Stimulated activated CD4-positive, alpha-beta T cell treated with anti-CD3 and anti-CD28 coated beads, Interleukin-12 subunit alpha, Interleukin-12 subunit beta, amount 100 ng/mL, for 48 hours (primary cell): Measurements from ENCODE around the gene LPAR3.

Experiments
- DNase-seq, 3 donors: peaks; one replicate each; pipeline ENCODE4 v3.0.0-alpha.2; 2020; ENCODE audit warnings: low read depth in 2 of 3, low spot score in 1 of 3

The LPAR3 gene

GRCh38 chr1:84859866-84860265 is 33.1 kb downstream of the LPAR3 start:
- DNase-seq: no peak

DNA sequence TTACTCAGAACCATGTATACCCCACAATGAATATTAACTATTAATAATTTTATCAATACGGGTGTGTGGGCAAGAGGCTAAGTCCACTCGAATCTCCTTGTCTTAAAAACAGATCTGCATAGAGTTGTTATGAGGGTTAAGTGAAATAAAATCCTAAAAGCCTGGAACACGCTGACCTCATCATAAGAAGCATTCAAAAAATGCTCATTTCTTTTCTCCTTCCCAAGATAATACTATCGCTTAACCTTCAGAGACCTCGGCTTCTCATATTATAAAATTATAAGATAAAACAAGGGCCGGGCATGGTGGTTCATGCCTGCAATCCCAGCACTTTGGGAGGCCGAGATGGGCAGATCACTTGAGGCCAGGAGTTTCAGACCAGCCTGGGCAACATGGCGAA is 35.1 kb downstream of the LPAR3 start:
- DNase-seq: no peak

DNA sequence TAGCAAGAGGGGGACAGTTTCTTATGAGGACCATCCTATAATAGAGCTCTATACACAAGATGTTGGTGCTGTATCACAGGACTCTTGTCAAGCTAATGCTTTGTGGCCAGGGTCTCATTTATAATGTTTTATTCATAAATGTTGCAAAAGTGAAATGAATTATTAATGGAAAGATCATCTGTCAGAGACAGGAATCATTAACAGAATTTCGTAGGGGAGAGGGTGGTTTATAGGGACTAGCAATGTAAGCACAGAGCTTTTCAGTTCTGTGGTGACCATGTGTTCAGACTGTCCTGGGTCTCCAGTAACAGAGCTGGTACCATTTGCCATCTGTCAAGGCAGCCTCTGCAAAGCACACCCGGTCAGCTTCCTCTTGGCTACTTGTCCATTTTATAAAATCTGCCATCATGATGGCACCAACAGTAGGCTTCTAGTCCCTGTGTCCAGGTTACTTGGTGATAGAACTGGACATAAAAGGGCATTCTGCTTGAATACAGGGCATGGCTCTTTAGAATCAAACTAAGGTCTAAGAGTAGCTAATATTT is 36.2 kb downstream of the LPAR3 start:
- DNase-seq: no peak

- DNase-seq: no peak
Measured at GRCh38 chr1:84855691-84856630, 37.0 kb downstream of the LPAR3 start.

- DNase-seq: no peak
Measured at GRCh38 chr1:84855168-84855567, 37.8 kb downstream of the LPAR3 start.

DNA sequence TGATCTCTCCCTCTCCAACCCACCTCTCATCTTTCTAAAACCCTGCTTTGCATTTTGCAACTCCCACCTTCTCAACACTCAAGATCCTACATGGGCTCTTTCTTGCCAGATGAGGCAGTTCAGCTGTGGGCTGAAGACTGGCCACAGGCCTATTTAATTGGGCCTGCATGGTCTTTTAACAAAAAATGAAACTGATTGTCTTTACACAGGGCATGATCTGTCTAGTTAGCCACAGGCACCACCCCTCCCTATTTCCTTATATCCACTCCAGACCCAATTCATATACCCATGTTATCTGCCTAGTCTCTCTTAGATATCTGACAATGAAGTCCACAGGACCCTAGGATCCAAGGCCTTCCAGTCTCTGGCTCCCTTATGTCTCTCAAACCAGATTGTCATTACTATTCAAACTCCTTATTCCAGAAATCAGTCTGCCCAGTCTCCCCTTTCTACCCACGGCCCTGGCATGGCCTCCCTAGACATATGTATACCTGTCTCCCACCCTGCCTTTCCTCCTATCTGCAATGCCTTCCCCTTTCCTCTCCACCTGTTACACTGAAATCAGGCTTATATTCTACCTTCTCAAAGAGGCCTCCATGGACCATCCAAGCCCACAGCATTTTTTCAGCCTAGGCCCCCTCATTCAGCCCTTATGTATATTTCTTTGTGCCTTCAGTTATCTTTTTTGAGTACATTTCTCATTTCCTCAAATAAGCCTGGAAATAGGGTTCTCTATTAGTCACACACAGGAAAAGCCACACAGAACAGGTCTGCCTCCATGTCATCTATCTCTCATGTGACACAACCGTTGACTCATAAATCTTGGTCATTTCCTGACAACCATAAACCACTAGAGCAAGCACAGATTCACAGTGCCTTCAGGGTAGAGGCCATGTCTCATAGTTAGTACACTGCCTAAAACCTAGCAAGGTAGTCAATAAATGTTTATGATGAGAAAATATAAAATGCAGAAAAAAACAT is 39.0 kb downstream of the LPAR3 start:
- peak in 2 of 3 donors; percentile 9 to 43 for DNase-seq

DNA sequence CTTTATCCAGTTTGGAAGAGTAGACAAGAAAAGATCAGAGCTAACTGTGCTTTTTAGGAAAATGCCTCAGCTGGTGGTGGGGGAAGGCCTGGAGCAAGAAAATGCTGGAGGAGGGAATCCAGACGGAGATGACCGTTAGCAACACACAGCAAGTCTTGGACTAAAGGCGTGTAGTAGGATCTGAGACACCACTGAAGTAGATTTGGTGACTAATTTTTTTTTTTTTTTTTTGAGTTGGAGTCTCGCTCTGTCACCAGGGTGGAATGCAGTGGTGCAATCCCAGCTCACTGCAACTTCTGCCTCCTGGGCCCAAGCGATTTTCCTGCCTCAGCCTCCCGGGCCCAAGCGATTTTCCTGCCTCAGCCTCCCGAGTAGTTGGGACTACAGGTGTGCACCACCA is 41.2 kb downstream of the LPAR3 start:
- no peak for DNase-seq

- no peak for DNase-seq
Measured at GRCh38 chr1:84849357-84849975, 43.5 kb downstream of the LPAR3 start.

DNA sequence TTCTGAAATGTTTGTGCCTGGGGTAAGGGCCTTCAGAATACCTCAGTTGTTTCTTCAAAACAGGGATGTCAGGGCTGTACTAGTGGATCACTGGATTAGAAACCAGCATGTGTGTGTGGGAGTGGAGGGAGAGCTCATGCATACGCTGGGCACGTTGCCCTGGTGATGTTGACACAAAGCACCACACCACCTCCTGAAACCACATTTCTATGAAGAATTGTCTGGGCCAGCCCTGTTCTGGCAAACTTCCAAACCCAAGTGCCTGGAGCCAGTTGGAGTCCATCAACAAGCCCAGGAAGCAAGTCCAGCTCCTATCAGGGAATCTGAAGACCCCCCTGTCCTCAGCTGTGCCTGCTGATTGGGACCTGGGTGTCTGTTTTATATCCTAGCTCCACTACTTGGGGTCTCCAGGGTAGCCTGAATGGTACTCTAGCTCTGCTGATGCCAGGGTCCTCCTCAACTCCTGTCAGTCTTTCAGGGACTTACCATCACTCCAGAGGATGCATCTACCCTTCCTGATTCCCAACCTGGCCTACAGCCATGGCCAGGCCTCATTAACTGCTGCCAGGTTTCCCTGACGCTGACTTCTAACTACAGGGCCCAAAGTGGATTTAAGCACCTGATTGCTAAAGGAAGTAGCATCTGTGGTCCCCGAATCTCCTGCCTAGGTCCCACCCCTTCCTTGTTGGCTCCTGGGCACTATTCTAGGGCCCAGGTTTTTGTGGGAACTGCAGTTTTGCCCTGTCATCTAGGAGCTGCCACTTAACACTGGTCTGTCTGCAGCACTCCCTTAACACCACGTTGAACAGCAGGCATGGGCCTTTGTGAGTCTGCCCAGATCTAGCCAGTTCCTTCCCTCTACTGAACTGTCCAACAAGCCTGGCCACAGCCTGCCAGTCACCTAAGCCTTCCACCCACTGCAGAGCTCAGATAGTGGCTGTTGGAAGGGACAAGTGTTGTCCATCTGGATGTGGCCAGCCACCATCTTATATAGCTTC is 45.5 kb downstream of the LPAR3 start:
- DNase-seq: no peak

GRCh38 chr1:84846387-84846786 is 46.6 kb downstream of the LPAR3 start:
- DNase-seq: no peak

- DNase-seq: no peak
Measured at GRCh38 chr1:84845357-84845756, 47.6 kb downstream of the LPAR3 start.

DNA sequence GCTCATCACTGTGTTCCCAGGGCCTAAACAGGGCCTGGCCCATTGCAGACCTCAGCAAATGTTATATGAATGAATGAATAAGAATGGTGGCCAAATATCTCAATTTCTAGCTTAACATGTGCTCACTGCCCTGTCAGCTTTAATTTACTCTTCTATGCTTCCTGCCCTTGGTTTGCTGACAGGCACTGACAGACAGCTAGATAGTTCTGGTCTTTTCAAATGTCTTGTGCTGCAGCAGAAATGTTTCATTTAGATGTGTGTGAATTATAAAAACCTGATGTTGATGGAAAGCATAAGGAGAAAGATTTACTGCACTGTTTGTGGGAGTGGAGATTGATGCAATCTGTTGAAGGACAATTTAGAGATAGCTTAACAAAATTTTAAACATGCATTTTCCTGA is 48.9 kb downstream of the LPAR3 start:
- DNase-seq: no peak

- DNase-seq: no peak
Measured at GRCh38 chr1:84842748-84843231, 50.2 kb downstream of the LPAR3 start.

DNA sequence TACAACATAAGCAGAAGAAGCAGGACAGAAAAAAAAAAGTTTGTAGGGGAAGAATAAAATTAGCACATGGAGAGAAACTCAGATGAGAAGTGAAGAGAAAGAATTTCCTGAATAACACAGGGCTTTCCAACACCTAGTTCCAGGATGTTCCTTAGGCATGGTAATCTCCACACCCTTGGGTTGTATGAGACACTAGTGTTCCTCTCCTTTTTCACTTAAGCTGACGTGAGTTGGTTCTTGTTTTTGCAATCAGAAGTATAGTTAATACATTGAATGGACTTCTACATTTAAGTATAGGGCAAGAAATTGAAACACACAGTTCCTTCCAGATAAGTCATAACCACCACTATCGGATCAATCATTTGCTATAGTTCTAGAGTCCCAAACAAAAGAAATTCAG is 51.0 kb downstream of the LPAR3 start:
- no peak for DNase-seq

- no peak for DNase-seq
Measured at GRCh38 chr1:84840346-84840745, 52.7 kb downstream of the LPAR3 start.

DNA sequence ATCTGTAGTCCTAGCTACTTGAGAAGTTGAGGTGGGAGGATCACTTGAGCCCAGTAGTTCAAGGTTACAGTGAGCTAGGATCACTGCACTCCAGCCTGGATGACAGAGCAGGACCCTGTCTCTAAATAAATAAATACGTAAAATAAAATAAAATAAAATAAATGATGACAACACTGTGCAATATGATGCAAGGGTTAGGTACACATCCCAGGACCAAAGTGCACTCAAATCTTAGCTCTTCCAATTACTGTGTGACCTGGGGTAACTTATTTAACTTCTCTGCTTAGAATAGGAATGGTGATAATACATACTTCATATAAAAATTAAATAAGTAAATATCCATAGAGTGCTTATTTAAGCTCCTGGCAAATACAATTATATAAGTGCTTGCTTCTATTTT is 53.5 kb downstream of the LPAR3 start:
- DNase-seq: no peak

- DNase-seq: no peak
Measured at GRCh38 chr1:84836145-84836544, 56.9 kb downstream of the LPAR3 start.

DNA sequence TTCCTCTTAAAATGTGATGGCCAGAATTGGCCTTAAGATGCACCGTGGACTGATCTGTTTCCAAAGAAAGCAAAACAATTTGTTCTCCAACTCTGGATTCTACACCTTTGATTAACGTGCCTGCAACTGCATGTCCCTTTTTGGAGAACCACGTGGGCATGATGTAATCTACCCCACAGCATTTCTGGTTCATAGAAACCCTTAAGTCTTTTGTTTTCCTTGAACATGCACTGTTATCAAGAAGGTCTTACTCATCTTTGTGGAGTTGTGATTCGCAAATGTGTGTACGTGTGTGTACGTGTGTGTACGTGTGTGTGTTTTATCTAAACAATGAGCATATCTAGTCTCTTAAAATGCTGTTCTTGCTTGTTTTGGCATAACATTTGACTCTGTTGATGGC is 57.8 kb downstream of the LPAR3 start:
- no peak for DNase-seq

DNA sequence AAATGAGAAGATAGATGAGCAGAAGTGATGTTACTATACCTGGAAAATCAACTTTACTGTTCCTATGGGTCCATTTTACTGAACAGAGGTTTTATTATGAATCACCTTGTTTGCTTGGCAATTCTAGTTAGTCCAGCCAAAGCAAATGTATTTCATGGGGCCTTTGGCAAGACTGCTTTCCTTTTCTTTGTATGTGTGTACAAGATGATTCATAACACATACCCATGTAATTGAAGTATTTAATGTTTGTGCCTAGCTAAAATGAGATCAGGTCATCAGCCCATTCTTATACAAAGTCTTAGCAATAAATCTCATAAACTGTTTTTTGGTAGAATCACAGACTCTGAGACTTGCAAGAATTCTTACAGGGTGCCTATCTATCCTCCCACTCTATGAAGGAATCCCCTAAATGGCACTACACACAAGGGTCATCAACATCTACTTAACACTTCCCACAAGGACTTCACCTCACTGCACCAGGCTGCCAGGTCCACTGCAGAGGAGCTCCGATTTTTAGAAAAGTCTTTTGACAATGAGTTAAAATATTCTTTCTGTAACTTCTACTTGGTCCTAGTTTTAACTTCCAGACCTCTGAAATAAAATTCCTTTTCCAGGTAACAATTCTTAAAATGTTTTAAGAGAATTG is 58.5 kb downstream of the LPAR3 start:
- DNase-seq: no peak
